Glutamatergic neuron (in vitro differentiated cells): ENCODE data around the gene MVB12B. TPM values are rescaled to one million over a fixed set of nuclear protein-coding genes. Genes with fewer than 3 reads are reported as not detected.
"Not testable (repeated sequence)": the region's sequence is repeated elsewhere in the genome, so short reads cannot be mapped to it uniquely, and the experiment has no call there.

Experiments
- DNase-seq: peaks from one replicate; pipeline ENCODE4 v3.0.0; 2022
- H3K27ac Mint-ChIP-seq: one replicate; pipeline ENCODE4 v1.8.0; 2020; ENCODE audit warnings: mild to moderate bottlenecking, mixed read lengths, inconsistent platforms; ENCODE audit not compliant: unreplicated experiment
- H3K27me3 Mint-ChIP-seq: one replicate; pipeline ENCODE4 v1.8.0; 2020; ENCODE audit warnings: mild to moderate bottlenecking, moderate library complexity, mixed read lengths, inconsistent platforms; ENCODE audit not compliant: unreplicated experiment
- H3K36me3 Mint-ChIP-seq: one replicate; pipeline ENCODE4 v1.8.0; 2020; ENCODE audit warnings: mild to moderate bottlenecking, mixed read lengths, inconsistent platforms; ENCODE audit not compliant: unreplicated experiment
- H3K4me1 Mint-ChIP-seq: one replicate; pipeline ENCODE4 v1.8.0; 2020; ENCODE audit warnings: mild to moderate bottlenecking, low read depth, mixed read lengths, inconsistent platforms; ENCODE audit not compliant: unreplicated experiment
- H3K4me3 Mint-ChIP-seq: one replicate; pipeline ENCODE4 v1.8.0; 2020; ENCODE audit warnings: mild to moderate bottlenecking, mixed read lengths, inconsistent platforms; ENCODE audit not compliant: unreplicated experiment
- H3K9me3 Mint-ChIP-seq: one replicate; pipeline ENCODE4 v1.8.0; 2020; ENCODE audit warnings: mild to moderate bottlenecking, moderate library complexity, mixed read lengths, inconsistent platforms; ENCODE audit not compliant: unreplicated experiment
- total RNA-seq: library from RNA; stranded (reverse); fragmentation: NEBNext Ultra II Directional; extraction: Animal tissue kit (Norgen Biotek cat#: 25700); gene quantifications from one replicate; pipeline ENCODE4 v1.2.1, GENCODE V29; 2021; ENCODE audit not compliant: unreplicated experiment
- TF ChIP-seq, protein P1 (sequence below): fragments of 200-600 bp; sonication (generic); IDR thresholded peaks from one replicate; pipeline ENCODE4 v1.5.0; 2021; ENCODE audit not compliant: partially characterized antibody, unreplicated experiment

Gene MVB12B
- total RNA-seq, 1 donor from 2014 or later: 41.1 TPM

DNA sequence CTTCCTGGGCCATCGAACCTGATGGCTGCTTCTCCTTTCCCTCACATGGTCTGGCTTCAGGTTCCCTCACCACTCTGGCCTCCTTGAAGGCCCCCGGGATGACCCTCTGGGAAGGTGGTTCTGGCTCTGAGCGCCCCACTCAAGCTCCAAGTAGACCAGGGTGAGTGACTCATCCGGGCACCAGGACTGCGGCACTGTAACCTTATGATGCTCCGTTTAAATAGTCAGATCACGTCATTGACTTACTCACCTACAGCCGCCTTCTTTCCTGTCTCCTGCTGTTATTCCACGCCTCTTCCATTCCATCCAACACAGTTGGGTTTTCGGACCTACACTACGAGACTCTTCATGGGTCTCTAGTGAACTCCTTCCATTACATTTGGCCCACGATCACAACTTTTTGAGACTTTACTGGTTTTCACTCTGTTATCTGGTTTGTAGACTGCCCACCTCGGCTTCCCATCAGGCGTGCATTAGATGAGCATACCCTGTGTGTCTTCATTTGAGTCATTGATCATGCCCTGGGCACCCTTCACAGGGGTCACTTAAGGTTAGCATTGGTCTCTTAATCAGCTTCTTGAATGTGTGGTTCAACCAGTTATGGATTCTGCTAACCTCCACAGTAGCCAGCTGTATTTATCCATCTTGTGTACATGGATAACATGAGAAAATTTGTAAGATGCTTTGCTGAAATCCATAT is 148.3 kb downstream of the MVB12B start:
- TF ChIP-seq, protein P1, sequence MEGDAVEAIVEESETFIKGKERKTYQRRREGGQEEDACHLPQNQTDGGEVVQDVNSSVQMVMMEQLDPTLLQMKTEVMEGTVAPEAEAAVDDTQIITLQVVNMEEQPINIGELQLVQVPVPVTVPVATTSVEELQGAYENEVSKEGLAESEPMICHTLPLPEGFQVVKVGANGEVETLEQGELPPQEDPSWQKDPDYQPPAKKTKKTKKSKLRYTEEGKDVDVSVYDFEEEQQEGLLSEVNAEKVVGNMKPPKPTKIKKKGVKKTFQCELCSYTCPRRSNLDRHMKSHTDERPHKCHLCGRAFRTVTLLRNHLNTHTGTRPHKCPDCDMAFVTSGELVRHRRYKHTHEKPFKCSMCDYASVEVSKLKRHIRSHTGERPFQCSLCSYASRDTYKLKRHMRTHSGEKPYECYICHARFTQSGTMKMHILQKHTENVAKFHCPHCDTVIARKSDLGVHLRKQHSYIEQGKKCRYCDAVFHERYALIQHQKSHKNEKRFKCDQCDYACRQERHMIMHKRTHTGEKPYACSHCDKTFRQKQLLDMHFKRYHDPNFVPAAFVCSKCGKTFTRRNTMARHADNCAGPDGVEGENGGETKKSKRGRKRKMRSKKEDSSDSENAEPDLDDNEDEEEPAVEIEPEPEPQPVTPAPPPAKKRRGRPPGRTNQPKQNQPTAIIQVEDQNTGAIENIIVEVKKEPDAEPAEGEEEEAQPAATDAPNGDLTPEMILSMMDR: no peak
- Mint-ChIP-seq H3K27ac (no peak overlapping the region), H3K27me3 (peaks cover 5% of the 10 kb centered on the region), H3K9me3 (peaks cover 3% of the 10 kb centered on the region), H3K4me1 (no peaks in the 10 kb centered on the region), H3K36me3 (peaks cover 12% of the 10 kb centered on the region), H3K4me3 (no peak overlapping the region)
- no peak for DNase-seq

DNA sequence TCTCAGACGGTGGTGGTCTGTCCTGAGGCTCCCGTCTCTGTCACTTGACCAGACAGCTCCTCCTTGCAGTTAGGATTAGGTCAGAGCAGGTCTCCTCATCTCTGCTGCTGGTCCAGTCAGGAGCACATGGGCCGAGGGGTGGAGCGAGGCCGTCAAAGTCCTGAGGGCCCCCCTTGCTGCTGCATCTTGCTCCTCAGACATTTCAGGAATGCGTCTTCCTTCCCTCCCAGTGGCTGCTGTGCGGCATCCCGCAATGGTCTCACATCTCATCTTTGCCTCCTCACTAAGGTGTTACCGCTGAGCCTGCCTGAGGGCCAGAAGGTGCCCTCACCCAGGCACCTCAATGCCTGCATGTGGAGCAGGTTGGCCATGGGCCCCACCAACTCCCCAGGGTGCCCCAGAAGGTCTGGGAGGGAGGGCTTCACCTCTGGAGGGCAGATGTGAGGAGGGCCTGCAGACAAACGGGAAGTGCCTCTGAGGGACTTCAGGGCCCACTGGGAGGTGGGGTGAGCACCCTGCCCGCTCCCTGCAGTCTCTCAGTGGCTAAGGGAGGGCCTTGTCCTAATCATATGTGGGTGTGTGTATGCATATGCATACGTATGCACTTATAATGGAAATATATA is 149.4 kb downstream of the MVB12B start:
- no peak for DNase-seq
- Mint-ChIP-seq H3K9me3 (peaks cover 3% of the 10 kb centered on the region), H3K36me3 (peaks cover 12% of the 10 kb centered on the region), H3K27ac (no peak overlapping the region), H3K4me1 (peaks cover 6% of the 10 kb centered on the region), H3K4me3 (no peak overlapping the region), H3K27me3 (peaks cover 9% of the 10 kb centered on the region)
- TF ChIP-seq, protein P1: no peak

DNA sequence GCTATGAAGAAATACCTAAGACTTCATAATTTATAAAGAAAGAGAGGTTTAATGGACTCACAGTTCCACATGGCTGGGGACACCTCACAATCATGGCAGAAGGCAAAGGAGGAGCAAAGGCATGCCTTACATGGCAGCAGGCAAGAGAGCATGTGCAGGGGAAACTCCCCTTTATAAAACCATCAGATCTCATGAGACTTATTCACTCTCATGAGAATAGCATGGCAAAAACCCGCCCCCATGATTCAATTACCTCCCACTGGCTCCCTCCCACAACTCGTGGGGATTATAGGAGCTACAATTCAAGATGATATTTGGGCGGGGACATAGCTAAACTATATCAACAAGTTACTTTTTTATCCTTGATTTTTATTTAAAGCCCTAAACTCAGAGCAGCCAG is 150.8 kb downstream of the MVB12B start:
- peaks cover 10% of the 10 kb centered on the region for H3K4me1 Mint-ChIP-seq
- peaks cover 12% of the 10 kb centered on the region for H3K36me3 Mint-ChIP-seq
- not testable (repeated sequence) for H3K4me3 Mint-ChIP-seq, H3K9me3 Mint-ChIP-seq, H3K27ac Mint-ChIP-seq, DNase-seq, H3K27me3 Mint-ChIP-seq

DNA sequence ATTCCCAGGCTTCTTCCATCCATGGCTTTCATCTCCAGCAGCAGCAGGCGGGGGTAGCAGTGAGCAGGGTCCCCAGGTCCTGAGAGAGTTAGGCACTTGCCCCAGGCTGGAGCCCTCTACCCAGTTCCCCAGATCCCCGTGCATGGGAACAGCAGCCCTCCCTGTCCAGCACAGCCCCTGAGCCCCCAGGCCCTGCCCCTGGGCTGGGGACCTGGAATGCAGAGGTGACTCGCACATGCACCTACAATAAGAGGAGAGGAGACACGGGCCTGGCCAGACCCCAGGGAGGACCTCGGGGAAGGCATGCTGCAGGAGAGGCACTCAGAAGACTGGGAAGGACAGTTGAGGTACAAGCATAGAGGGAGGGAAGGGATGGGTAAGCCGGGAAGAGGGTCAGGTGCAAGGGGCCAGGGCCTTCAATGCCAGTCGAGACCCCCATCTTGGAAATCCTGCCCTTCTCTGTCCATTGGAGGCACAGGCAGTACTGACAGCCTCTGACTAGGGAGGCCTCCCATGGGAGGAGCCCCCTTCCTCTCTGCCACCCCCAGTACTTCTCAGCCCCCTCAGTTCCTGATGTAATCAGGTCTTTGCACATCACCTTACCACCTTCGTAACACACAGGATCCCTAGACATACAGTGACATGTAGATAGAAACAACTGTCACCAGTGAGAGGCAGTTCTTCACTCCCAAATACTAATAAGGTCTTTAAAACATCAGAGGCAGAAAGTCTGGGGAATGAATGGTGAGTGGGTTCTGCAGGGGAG is 151.8 kb downstream of the MVB12B start:
- TF ChIP-seq, protein P1: no peak
- peaks cover 5% of the 10 kb centered on the region for H3K9me3 Mint-ChIP-seq
- H3K4me3 Mint-ChIP-seq: no peak overlapping the region
- peaks cover 12% of the 10 kb centered on the region for H3K36me3 Mint-ChIP-seq
- H3K27me3 Mint-ChIP-seq: peaks cover 9% of the 10 kb centered on the region
- H3K4me1 Mint-ChIP-seq: peaks cover 10% of the 10 kb centered on the region
- H3K27ac Mint-ChIP-seq: no peak overlapping the region
- DNase-seq: no peak

DNA sequence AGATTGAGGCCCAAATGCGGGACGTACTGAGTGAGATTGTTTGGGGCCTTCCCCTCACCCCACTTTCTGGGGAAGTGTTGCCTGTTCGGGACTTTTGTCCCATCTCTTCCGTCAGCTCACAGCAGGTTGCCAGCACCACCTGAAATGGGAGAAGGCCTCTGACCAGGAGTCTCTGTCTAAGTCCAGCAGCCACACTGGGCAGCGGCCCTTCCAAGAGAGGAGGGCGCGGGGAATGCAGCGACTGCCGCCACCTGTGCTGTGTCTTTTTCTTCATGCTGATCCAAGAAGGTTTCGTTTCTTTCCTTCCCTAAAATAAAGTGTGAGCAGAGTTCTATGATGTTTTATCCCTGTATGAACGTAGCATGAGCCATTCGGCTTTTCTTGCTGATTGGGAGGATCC is 152.9 kb downstream of the MVB12B start:
- Mint-ChIP-seq H3K4me3 (no peak overlapping the region), H3K27me3 (peaks cover 15% of the 10 kb centered on the region), H3K36me3 (peaks cover 17% of the 10 kb centered on the region), H3K9me3 (peaks cover 5% of the 10 kb centered on the region), H3K4me1 (peaks cover 14% of the 10 kb centered on the region), H3K27ac (no peak overlapping the region)
- DNase-seq: no peak
- TF ChIP-seq, protein P1: no peak
